ENCODE results near the gene ITGA2B. TPM values are rescaled to one million over a fixed set of nuclear protein-coding genes. Genes with fewer than 3 reads are reported as not detected.
A peak's percentile ranks its signal among the peaks of the same experiment; 100 is the strongest.

The ITGA2B gene
- total RNA-seq (2014; rRNA removed; shearing (Covaris generic)): 0.38 and 0.67 TPM in 2 replicates

- Histone ChIP-seq H3K4me1 (no peaks in the 10 kb centered on the region), H3K4me3 (no peak within 1 kb of the TSS), H3K27ac (no peak within 1 kb of the TSS), H3K36me3 (no peaks in the 10 kb centered on the region), H3K27me3 (no peaks in the 10 kb centered on the region), H3K9me3 (replicated peaks) (no peaks in the 10 kb centered on the region)
- no peak for DNase-seq
Observed at GRCh38 chr17:44389281-44389680, at the start of gene ITGA2B. Gene ITGA2B, minus strand, starts transcription at chr17:44389649. Its CDS starts 176 bp downstream, at chr17:44389473.

GRCh38 chr17:44439168-44439567, 49.7 kb upstream of the ITGA2B start:
- peaks cover 16% of the 10 kb centered on the region for H3K36me3 ChIP-seq
- H3K9me3 ChIP-seq (replicated peaks): no peaks in the 10 kb centered on the region
- peaks cover 14% of the 10 kb centered on the region for H3K4me1 ChIP-seq
- DNase-seq: peak in 1 of 2 experiments; percentile 9
- H3K27ac ChIP-seq: no peak overlapping the region
- no peak overlapping the region for H3K4me3 ChIP-seq
- H3K27me3 ChIP-seq: no peaks in the 10 kb centered on the region

GRCh38 chr17:44438636-44439035, 49.2 kb upstream of the ITGA2B start:
- Histone ChIP-seq H3K27ac (no peak overlapping the region), H3K27me3 (no peaks in the 10 kb centered on the region), H3K36me3 (peaks cover 22% of the 10 kb centered on the region), H3K9me3 (replicated peaks) (no peaks in the 10 kb centered on the region), H3K4me3 (no peak overlapping the region), H3K4me1 (peaks cover 14% of the 10 kb centered on the region)
- DNase-seq: peak; percentile 49 to 73

DNA sequence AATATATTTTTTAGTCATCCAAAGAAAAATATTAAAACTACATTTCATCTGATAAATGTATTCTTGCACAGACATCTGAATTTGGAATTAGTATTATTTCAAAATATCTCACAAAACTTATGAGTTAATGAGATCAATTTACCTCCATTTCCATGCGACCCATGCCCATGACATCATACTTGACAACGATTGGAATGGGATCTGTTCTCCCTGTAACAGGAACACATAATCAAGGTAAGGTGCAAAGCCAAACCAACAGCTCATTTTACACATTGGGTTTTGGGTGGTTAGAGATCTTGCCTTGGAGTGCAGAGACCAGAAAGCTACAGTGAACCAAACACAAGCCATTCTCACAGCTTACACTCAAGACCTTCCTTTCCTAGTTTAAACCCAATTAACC, 46.9 kb upstream of the ITGA2B start:
- Histone ChIP-seq H3K4me3 (no peak overlapping the region), H3K4me1 (peaks cover 14% of the 10 kb centered on the region), H3K36me3 (peaks cover 37% of the 10 kb centered on the region), H3K27me3 (no peaks in the 10 kb centered on the region), H3K27ac (no peak overlapping the region), H3K9me3 (replicated peaks) (no peaks in the 10 kb centered on the region)
- no peak for DNase-seq

GRCh38 chr17:44432254-44433157, 43.1 kb upstream of the ITGA2B start:
- H3K9me3 ChIP-seq (replicated peaks): no peaks in the 10 kb centered on the region
- no peak overlapping the region for H3K27ac ChIP-seq
- DNase-seq: no peak
- H3K27me3 ChIP-seq: no peaks in the 10 kb centered on the region
- no peak overlapping the region for H3K4me3 ChIP-seq
- H3K36me3 ChIP-seq: peaks cover 47% of the 10 kb centered on the region
- H3K4me1 ChIP-seq: no peaks in the 10 kb centered on the region

DNA sequence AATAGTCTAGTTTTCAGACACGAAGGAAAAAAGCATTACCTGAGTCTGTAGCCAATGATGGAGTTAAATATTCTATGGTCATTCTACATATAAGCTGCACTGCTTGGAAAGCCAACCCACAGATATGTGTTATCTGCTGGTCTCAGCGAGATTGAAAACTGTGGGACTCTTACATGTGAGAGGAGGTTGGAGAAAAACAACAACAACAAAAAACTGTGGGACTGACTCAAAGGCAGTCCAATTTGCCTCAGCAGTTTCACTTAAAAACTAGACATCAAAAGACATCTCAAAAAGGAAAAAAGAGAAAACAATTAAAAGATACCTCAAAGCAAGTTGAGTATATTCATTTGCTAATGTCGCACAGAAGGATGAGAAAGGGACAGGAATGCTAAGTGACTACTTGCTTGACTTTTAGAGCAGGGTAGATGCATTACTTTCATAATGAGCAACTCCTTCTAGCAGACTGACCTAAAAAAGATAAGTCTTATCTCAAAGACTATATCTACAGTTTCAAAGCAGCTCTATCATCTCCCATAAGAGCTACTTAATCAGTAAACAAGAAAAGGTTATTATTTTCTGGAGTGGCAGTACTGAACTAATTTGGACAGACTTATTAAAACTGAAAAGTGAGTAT, 35.5 kb upstream of the ITGA2B start:
- Histone ChIP-seq H3K27ac (no peak overlapping the region), H3K36me3 (peaks cover 32% of the 10 kb centered on the region), H3K4me1 (no peaks in the 10 kb centered on the region), H3K4me3 (no peak overlapping the region), H3K9me3 (replicated peaks) (no peaks in the 10 kb centered on the region), H3K27me3 (no peaks in the 10 kb centered on the region)
- no peak for DNase-seq

DNA sequence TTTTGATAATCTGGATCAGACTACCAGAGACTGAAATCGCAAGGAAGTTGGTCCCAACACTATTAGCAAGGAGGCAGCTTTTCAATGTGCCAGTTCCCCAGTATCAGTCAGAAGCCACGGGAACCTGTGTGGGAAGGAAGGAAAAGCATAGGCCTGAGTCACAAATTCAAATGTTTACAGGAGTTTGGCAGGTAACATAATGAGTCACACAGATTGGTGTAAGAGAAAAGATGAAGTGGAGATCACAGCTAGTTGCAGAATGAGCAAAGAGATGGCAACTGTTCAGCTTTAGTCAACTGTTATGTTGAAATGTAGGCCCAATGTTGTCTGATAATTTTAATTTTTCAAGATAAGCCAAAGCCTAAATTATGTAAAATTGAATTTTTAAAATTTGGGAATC, 28.1 kb upstream of the ITGA2B start:
- Histone ChIP-seq H3K9me3 (replicated peaks) (no peaks in the 10 kb centered on the region), H3K4me3 (no peak overlapping the region), H3K27ac (no peak overlapping the region), H3K36me3 (peaks cover 22% of the 10 kb centered on the region), H3K4me1 (no peaks in the 10 kb centered on the region), H3K27me3 (no peaks in the 10 kb centered on the region)
- DNase-seq: no peak

- no peaks in the 10 kb centered on the region for H3K4me1 ChIP-seq
- H3K9me3 ChIP-seq (replicated peaks): no peaks in the 10 kb centered on the region
- H3K36me3 ChIP-seq: peaks cover 22% of the 10 kb centered on the region
- H3K27me3 ChIP-seq: no peaks in the 10 kb centered on the region
- no peak overlapping the region for H3K4me3 ChIP-seq
- no peak for DNase-seq
- H3K27ac ChIP-seq: no peak overlapping the region
Observed at GRCh38 chr17:44416558-44417289, 27.3 kb upstream of the ITGA2B start.

- no peak for DNase-seq
- Histone ChIP-seq H3K36me3 (peaks cover 17% of the 10 kb centered on the region), H3K27ac (no peak overlapping the region), H3K27me3 (no peaks in the 10 kb centered on the region), H3K9me3 (replicated peaks) (no peaks in the 10 kb centered on the region), H3K4me3 (no peak overlapping the region), H3K4me1 (no peaks in the 10 kb centered on the region)
Observed at GRCh38 chr17:44414394-44415155, 25.1 kb upstream of the ITGA2B start.

DNA sequence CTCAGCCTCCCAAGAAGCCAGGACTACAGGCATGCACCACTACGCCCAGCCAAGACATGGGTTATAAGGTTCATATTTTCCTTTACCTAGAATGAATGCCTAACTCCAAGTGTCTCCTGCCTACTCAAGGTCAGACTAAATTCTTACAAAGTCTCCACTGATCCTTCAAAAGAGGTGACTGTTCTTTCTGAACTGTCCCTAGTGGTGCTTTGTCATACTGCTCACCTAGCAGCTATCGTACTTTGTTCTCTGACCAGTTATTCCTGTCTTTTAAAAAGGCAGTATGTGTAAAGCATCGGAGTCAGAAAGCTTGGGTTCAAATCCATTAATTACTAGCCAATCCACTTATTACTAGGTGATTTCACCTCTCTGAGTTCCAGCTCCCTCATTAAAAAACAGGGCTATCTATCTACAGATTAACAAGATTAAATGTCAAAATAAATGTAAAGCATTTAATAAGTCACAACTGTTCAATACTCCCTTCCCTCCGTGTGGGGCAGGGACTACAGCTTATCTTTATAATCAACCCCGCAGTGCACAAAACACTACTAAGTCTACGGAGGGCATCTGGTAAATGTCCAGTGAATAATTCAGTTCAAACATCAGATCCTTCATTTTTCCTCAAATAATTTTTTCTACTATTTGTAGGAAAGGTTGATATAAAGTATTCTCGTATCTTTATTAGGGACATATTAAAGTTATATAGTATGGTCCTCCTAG, 20.0 kb upstream of the ITGA2B start:
- no peak for DNase-seq
- H3K4me1 ChIP-seq: no peaks in the 10 kb centered on the region

GRCh38 chr17:44408786-44409185, 19.3 kb upstream of the ITGA2B start:
- DNase-seq: no peak
- Histone ChIP-seq H3K27me3 (no peaks in the 10 kb centered on the region), H3K4me1 (no peaks in the 10 kb centered on the region), H3K27ac (no peak overlapping the region), H3K36me3 (peaks cover 22% of the 10 kb centered on the region), H3K4me3 (no peak overlapping the region), H3K9me3 (replicated peaks) (no peaks in the 10 kb centered on the region)

More for the DNA sequence above, 20.0 kb upstream of the ITGA2B start:
- H3K27me3 ChIP-seq: no peaks in the 10 kb centered on the region
- no peak overlapping the region for H3K27ac ChIP-seq
- H3K4me3 ChIP-seq: no peak overlapping the region
- peaks cover 18% of the 10 kb centered on the region for H3K36me3 ChIP-seq
- H3K9me3 ChIP-seq (replicated peaks): no peaks in the 10 kb centered on the region

DNA sequence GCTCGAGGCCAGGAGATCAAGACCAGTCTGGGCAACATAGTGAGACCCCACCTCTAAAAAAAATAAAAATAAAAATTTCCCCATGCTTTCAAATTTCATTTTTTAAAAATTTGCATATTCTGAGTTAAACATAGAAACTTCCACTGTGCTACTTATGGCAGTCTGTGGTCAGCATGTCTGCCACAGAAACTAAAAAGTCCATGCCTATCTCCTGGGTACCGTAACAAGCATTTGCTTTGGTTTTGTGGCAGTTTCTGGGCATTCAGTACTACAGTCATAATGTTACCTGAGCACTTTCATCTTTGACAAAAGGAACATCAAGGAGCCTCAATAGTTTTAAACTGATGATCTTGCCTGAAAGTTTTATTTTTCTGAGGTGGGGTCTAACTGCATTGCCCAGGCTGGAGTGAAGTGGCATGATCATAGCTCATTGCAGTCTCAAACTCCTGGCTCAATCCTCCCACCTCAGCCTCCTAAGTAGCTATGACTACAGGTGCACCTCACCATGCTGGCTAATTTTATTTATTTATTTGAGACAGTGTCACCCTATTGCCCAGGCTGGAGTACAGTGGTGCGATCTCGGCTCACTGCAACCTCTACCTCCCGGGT, 13.2 kb upstream of the ITGA2B start:
- DNase-seq: no peak
- Histone ChIP-seq H3K27ac (no peak overlapping the region), H3K4me1 (no peaks in the 10 kb centered on the region), H3K36me3 (peaks cover 69% of the 10 kb centered on the region), H3K27me3 (no peaks in the 10 kb centered on the region), H3K9me3 (replicated peaks) (no peaks in the 10 kb centered on the region), H3K4me3 (no peak overlapping the region)

DNA sequence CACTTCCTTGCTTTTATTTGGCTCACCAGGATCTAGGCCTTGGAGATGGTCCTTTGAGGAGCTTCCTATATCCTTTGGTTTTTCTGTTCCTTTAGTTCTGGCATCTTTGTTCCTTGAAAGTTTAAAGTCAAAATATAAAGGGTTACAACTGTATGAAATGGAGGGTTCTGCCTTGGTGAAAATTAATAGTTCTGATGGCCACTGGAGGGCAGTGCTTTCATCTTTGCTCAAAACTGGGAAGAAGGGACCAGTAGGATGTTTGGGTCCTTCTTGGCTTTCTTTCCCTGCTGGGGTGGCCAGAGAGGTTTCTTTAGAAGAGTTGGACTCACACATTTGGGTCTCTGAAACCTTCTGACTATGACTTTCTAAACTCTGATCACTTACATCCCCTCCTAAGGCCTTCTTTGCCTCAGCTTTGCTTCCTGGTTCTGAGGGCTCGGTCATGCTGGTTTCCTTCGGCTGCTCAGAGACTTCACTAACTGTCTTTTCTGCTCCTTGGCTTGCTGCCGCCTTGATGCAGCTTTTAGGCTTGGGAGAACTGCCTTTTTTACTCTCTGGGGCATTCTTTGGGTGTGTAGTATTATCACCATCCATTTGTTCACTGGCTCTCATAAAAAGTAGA, 10.9 kb upstream of the ITGA2B start:
- H3K36me3 ChIP-seq: peaks cover 63% of the 10 kb centered on the region
- no peaks in the 10 kb centered on the region for H3K9me3 ChIP-seq (replicated peaks)
- no peak overlapping the region for H3K4me3 ChIP-seq
- H3K4me1 ChIP-seq: no peaks in the 10 kb centered on the region
- no peak overlapping the region for H3K27ac ChIP-seq
- no peaks in the 10 kb centered on the region for H3K27me3 ChIP-seq
- DNase-seq: peak in 1 of 2 experiments; percentile 39
